ENCODE data around the gene USP24.

Gene USP24

GRCh38 chr1:55063577-55063942 lies 151.6 kb downstream of the USP24 start:
- DNase-seq (ENCODE audit: low read depth) = no peak
- no peak for TF ChIP-seq CTCF (IDR thresholded peaks at IDR 0.05; ENCODE audit: insufficient read depth, low read depth, low read length, missing control alignments)
- no peak overlapping the region for H3K4me3 ChIP-seq (ENCODE audit: low read length)

- TF ChIP-seq CTCF (IDR thresholded peaks at IDR 0.05; ENCODE audit: insufficient read depth, low read depth, low read length, missing control alignments) = no peak
- DNase-seq (ENCODE audit: low read depth) = no peak
These were observed 152.2 kb downstream of the USP24 start for GRCh38 chr1:55062801-55063576.

GRCh38 chr1:55061706-55062321 lies 153.3 kb downstream of the USP24 start:
- TF ChIP-seq CTCF (IDR thresholded peaks at IDR 0.05; ENCODE audit: insufficient read depth, low read depth, low read length, missing control alignments) = no peak
- no peak overlapping the region for H3K4me3 ChIP-seq (ENCODE audit: low read length)
- DNase-seq (ENCODE audit: low read depth) = no peak

More at GRCh38 chr1:55062801-55063576, 152.2 kb downstream of the USP24 start:
- H3K4me3 ChIP-seq (ENCODE audit: low read length) = no peak overlapping the region

- no peak for TF ChIP-seq CTCF (IDR thresholded peaks at IDR 0.05; ENCODE audit: insufficient read depth, low read depth, low read length, missing control alignments)
- no peak for DNase-seq (ENCODE audit: low read depth)
- no peak overlapping the region for H3K4me3 ChIP-seq (ENCODE audit: low read length)
These were observed 154.0 kb downstream of the USP24 start for GRCh38 chr1:55061000-55061705.

- DNase-seq (ENCODE audit: low read depth) = peak; percentile 38
- no peak overlapping the region for H3K4me3 ChIP-seq (ENCODE audit: low read length)
- no peak for TF ChIP-seq CTCF (IDR thresholded peaks at IDR 0.05; ENCODE audit: insufficient read depth, low read depth, low read length, missing control alignments)
These were observed 154.8 kb downstream of the USP24 start for GRCh38 chr1:55060133-55060999.

- H3K4me3 ChIP-seq (ENCODE audit: low read length) = no peak overlapping the region
- TF ChIP-seq CTCF (IDR thresholded peaks at IDR 0.05; ENCODE audit: insufficient read depth, low read depth, low read length, missing control alignments) = no peak
- no peak for DNase-seq (ENCODE audit: low read depth)
These were observed 155.6 kb downstream of the USP24 start for GRCh38 chr1:55059302-55060132.

All from epithelial cell of esophagus (primary cell).